Adipose tissue (tissue), 3 donors: ENCODE measurements around the gene ALG13. TPM values are rescaled to one million over a fixed set of nuclear protein-coding genes. Genes with fewer than 3 reads are reported as not detected.
"Not testable (repeated sequence)": the region's sequence is repeated elsewhere in the genome, so short reads cannot be mapped to it uniquely, and the experiment has no call there.

Source experiments
- H3K27ac ChIP-seq: one replicate; pipeline ENCODE4 v1.5.1; 2013; ENCODE audit warnings: low read depth, low read length
- WGBS, 3 donors: extraction: QIAGEN DNeasy Blood & Tissue Kit; methylation state at CpG; one replicate each; pipeline ENCODE4 v1.1.7; 2013; 5-methylcytosine and 5-hydroxymethylcytosine counted together
- polyA plus RNA-seq, 3 donors: library from polyadenylated mRNA; stranded (reverse); fragments of 200-250 nt; gene quantifications; one replicate each; pipeline ENCODE4 v1.2.3, GENCODE V29; 2013
- donor health status: healthy with polysubstance abuse.
- donor health status: Bipolar disorder and iron deficiency.
- donor health status: healthy.

The ALG13 gene
- polyA plus RNA-seq, 3 donors: 14.8 to 45.2 (median 35.8) TPM

DNA sequence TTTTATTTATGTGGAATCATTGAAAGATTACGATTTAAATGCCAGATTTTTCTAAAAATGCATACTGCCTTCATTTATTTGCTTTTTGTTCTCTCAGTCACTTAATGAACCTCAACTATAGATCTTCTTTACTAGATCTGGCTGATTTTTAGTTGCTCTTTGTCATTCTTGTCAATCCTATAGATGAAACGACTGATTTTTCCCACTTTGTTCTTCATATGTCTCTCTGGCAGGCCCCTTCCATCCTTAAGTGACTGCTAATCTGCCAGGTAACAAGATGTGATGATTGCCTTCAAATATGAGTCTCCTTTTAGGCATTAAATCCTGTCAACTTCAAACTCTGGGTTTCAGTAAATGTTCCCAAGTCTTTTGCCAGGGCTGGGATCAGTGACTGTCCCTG, 61.0 kb downstream of the ALG13 start:
- H3K27ac ChIP-seq: no peak overlapping the region
- 66 to 92% (median 87%) methylated on average over 2 of the region's 2 CpGs for WGBS, 3 donors

DNA sequence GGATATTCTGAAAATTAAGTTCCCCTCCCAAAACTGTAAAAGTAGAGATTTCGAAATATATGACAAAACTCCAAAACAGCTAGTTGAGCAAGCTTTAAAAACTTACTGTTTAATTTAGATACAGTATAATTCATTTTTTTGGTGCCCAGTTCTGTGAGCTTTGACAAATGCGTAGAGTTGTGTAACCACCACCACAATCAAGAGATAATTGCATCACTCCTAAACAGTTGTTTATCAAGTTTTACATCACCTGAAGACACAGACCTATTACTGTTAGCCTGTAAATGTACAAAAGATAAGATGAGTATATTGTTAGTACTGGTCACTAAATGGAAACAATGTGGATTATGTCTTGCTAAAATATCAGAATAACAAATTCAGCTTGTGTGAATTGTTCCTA, 62.3 kb downstream of the ALG13 start:
- WGBS, 3 donors: 76 to 94% (median 76%) methylated on average over 2 of the region's 2 CpGs
- H3K27ac ChIP-seq: no peak overlapping the region

DNA sequence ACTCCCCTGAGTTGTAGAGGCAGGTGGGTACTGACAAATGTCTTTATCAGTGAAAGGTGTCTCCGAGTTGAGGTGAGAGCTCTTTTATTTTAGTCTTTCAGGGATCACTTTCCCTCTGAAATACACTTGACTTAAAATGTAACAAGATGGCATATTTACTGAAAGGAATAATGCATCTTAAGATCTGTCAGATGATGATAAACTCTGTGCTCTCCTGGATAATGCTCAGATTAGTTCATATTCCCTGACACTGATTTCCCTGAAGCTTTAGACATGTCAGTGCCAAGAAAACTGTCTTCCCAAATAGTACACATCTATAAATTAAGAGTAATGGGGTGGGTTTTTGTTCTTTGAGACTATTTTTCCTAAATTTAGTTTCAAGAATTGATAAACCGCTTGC, 75.5 kb downstream of the ALG13 start:
- H3K27ac ChIP-seq: no peak overlapping the region
- WGBS, 3 donors: 92 to 93% (median 92%) methylated on average over 2 of the region's 2 CpGs

DNA sequence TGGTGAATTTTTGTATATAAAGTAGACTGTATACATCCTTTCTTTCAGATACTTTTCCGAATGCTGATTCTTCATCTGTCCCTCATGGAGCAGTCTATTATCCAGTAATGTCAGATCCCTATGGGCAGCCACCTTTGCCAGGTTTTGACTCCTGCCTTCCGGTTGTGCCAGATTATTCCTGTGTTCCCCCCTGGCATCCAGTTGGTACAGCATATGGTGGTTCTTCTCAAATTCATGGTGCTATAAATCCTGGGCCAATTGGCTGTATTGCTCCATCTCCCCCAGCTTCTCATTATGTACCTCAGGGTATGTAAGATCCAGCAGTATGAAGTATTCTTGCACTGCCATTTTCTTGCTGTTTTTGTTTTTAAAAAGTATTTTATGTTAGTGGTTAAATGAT, 78.7 kb downstream of the ALG13 start:
- H3K27ac ChIP-seq: no peak overlapping the region
- 95 to 98% (median 95%) methylated on average over 2 of the region's 2 CpGs for WGBS, 3 donors

- H3K27ac ChIP-seq: no peak overlapping the region
- WGBS, 3 donors: 76 to 85% (median 85%) methylated on average over 3 of the region's 3 CpGs
Measured at GRCh38 chrX:111761578-111762135, 80.7 kb downstream of the ALG13 start.

- WGBS, 3 donors: 88 to 93% (median 92%) methylated on average over 1 of the region's 1 CpG
- H3K27ac ChIP-seq: no peak overlapping the region
Measured at GRCh38 chrX:111778591-111778990, 97.6 kb downstream of the ALG13 start.

DNA sequence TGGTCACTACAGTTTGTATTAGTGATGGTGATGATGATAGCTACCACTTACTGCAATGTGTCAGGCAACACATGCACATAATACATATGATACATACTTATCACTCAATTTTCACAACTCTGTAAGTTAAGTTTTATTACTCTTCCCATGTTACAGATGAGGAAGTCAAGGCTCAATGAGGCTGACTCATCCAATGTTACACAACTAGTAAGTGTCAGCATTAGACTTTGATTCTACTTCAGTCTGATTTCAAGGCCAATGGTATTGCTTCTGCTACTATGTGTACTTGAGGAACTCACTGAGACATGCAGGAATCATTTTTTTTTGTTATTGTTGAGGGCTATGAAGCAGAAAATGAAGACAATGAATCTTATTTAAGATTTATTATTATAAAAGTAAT, 98.6 kb downstream of the ALG13 start:
- H3K27ac ChIP-seq: no peak overlapping the region

GRCh38 chrX:111784667-111785066, 103.7 kb downstream of the ALG13 start:
- no peak overlapping the region for H3K27ac ChIP-seq
- WGBS, 3 donors: 71 to 88% (median 78%) methylated on average over 7 of the region's 7 CpGs

GRCh38 chrX:111790054-111790453, 109.1 kb downstream of the ALG13 start:
- WGBS, 3 donors: 56 to 91% (median 64%) methylated on average over 1 of the region's 1 CpG
- H3K27ac ChIP-seq: not testable (repeated sequence)

Other genes starting within 250 kb of the ALG13 start
- gene SERTM2, start 169.5 kb upstream of the ALG13 start, polyA plus RNA-seq: not detected
- gene TRPC5OS, start 195.0 kb downstream of the ALG13 start, polyA plus RNA-seq: under 1 TPM in 1 of 3 donors, not detected in 2; 0.01 TPM